Suprapubic skin (tissue), 4 donors: ENCODE data around the gene RSRC1.

Experiments used
- CTCF ChIP-seq, 2 donors: fragments of 200-600 bp in 1 of 2; fragments of 450-650 bp in 1 of 2; sonication (generic) in 1 of 2; IDR thresholded peaks; one replicate each; pipeline ENCODE4 v1.5.1; 2016 to 2019; ENCODE audit warnings: antibody characterized with exemption in 2 of 2, mild to moderate bottlenecking in 1 of 2, moderate library complexity in 1 of 2
- POLR2A ChIP-seq, 2 donors: fragments of 450-650 bp; IDR thresholded peaks; one replicate each; pipeline ENCODE4 v1.6.1; 2017; ENCODE audit warnings: antibody characterized with exemption in 2 of 2, mild to moderate bottlenecking in 2 of 2, moderate library complexity in 2 of 2
- POLR2AphosphoS5 ChIP-seq, 3 donors: sonication (generic); formaldehyde crosslinking; IDR thresholded peaks; one replicate each; pipeline ENCODE4 v1.6.1; 2017; ENCODE audit warnings: antibody characterized with exemption in 3 of 3

GRCh38 chr3:158508481-158508880, 398.6 kb downstream of the RSRC1 start:
- TF ChIP-seq POLR2AphosphoS5 (IDR thresholded peaks at IDR 0.05): no peak
- TF ChIP-seq CTCF (IDR thresholded peaks at IDR 0.05): no peak
- TF ChIP-seq POLR2A (IDR thresholded peaks at IDR 0.05): no peak
